ENCODE results near the gene PTPRG. TPM values are rescaled to one million over a fixed set of nuclear protein-coding genes. Genes with fewer than 3 reads are reported as not detected.

Gene PTPRG
- total RNA-seq, 1 donor from 2014 or later, result 80.7 TPM

- no peaks in the 10 kb centered on the region for H3K27me3 Mint-ChIP-seq (ENCODE audit: unreplicated experiment)
- no peak for TF ChIP-seq CTCF (IDR thresholded peaks at IDR 0.05; ENCODE audit: unreplicated experiment)
- H3K4me3 Mint-ChIP-seq (ENCODE audit: unreplicated experiment), result no peak overlapping the region
- peaks cover 7% of the 10 kb centered on the region for H3K36me3 Mint-ChIP-seq (ENCODE audit: low read depth, unreplicated experiment)
- no peak overlapping the region for H3K27ac Mint-ChIP-seq (ENCODE audit: unreplicated experiment)
- H3K4me1 Mint-ChIP-seq (ENCODE audit: unreplicated experiment), result no peaks in the 10 kb centered on the region
- H3K9me3 Mint-ChIP-seq (ENCODE audit: unreplicated experiment), result no peaks in the 10 kb centered on the region
- no peak for DNase-seq (ENCODE audit: low spot score)
Observed at GRCh38 chr3:61618231-61618630, 56.9 kb downstream of the PTPRG start.

- Mint-ChIP-seq H3K27me3 (ENCODE audit: unreplicated experiment) (no peaks in the 10 kb centered on the region), H3K4me3 (ENCODE audit: unreplicated experiment) (no peak overlapping the region), H3K27ac (ENCODE audit: unreplicated experiment) (no peak overlapping the region), H3K4me1 (ENCODE audit: unreplicated experiment) (no peaks in the 10 kb centered on the region), H3K9me3 (ENCODE audit: unreplicated experiment) (no peaks in the 10 kb centered on the region), H3K36me3 (ENCODE audit: low read depth, unreplicated experiment) (peaks cover 8% of the 10 kb centered on the region)
- TF ChIP-seq CTCF (IDR thresholded peaks at IDR 0.05; ENCODE audit: unreplicated experiment), result no peak
- no peak for DNase-seq (ENCODE audit: low spot score)
Observed at GRCh38 chr3:61618871-61619270, 57.5 kb downstream of the PTPRG start.

GRCh38 chr3:61620073-61620472, 58.7 kb downstream of the PTPRG start:
- H3K27ac Mint-ChIP-seq (ENCODE audit: unreplicated experiment), result no peak overlapping the region

GRCh38 chr3:61624300-61624699, 62.9 kb downstream of the PTPRG start:
- H3K27ac Mint-ChIP-seq (ENCODE audit: unreplicated experiment), result no peak overlapping the region
- no peaks in the 10 kb centered on the region for H3K4me1 Mint-ChIP-seq (ENCODE audit: unreplicated experiment)
- no peak for TF ChIP-seq CTCF (IDR thresholded peaks at IDR 0.05; ENCODE audit: unreplicated experiment)
- no peaks in the 10 kb centered on the region for H3K9me3 Mint-ChIP-seq (ENCODE audit: unreplicated experiment)
- H3K27me3 Mint-ChIP-seq (ENCODE audit: unreplicated experiment), result peaks cover 1% of the 10 kb centered on the region
- H3K36me3 Mint-ChIP-seq (ENCODE audit: low read depth, unreplicated experiment), result peaks cover 8% of the 10 kb centered on the region
- no peak for DNase-seq (ENCODE audit: low spot score)
- no peak overlapping the region for H3K4me3 Mint-ChIP-seq (ENCODE audit: unreplicated experiment)

More at GRCh38 chr3:61620073-61620472, 58.7 kb downstream of the PTPRG start:
- no peak for DNase-seq (ENCODE audit: low spot score)
- Mint-ChIP-seq H3K27me3 (ENCODE audit: unreplicated experiment) (peaks cover 1% of the 10 kb centered on the region), H3K36me3 (ENCODE audit: low read depth, unreplicated experiment) (peaks cover 11% of the 10 kb centered on the region), H3K4me3 (ENCODE audit: unreplicated experiment) (no peak overlapping the region), H3K4me1 (ENCODE audit: unreplicated experiment) (no peaks in the 10 kb centered on the region), H3K9me3 (ENCODE audit: unreplicated experiment) (no peaks in the 10 kb centered on the region)
- no peak for TF ChIP-seq CTCF (IDR thresholded peaks at IDR 0.05; ENCODE audit: unreplicated experiment)

GRCh38 chr3:61625429-61625828, 64.1 kb downstream of the PTPRG start:
- no peak for DNase-seq (ENCODE audit: low spot score)
- H3K4me3 Mint-ChIP-seq (ENCODE audit: unreplicated experiment), result no peak overlapping the region
- H3K4me1 Mint-ChIP-seq (ENCODE audit: unreplicated experiment), result no peaks in the 10 kb centered on the region
- H3K27ac Mint-ChIP-seq (ENCODE audit: unreplicated experiment), result no peak overlapping the region
- H3K27me3 Mint-ChIP-seq (ENCODE audit: unreplicated experiment), result peaks cover 1% of the 10 kb centered on the region
- no peak for TF ChIP-seq CTCF (IDR thresholded peaks at IDR 0.05; ENCODE audit: unreplicated experiment)
- peaks cover 8% of the 10 kb centered on the region for H3K36me3 Mint-ChIP-seq (ENCODE audit: low read depth, unreplicated experiment)
- no peaks in the 10 kb centered on the region for H3K9me3 Mint-ChIP-seq (ENCODE audit: unreplicated experiment)

Data from endothelial cell (in vitro differentiated cells).